Measurements from ENCODE around the gene ATAD3A.
"Not testable (repeated sequence)": the region's sequence is repeated elsewhere in the genome, so short reads cannot be mapped to it uniquely, and the experiment has no call there.

Gene ATAD3A

GRCh38 chr1:1553821-1554494 is 42.0 kb downstream of the ATAD3A start:
- no peak for DNase-seq (ENCODE audit: low read depth in 2 of 2, low spot score in 1 of 2)

- no peak for DNase-seq (ENCODE audit: low read depth in 2 of 2, low spot score in 1 of 2)
Measured at GRCh38 chr1:1554550-1554925, 42.6 kb downstream of the ATAD3A start.

GRCh38 chr1:1554926-1555915 is 43.3 kb downstream of the ATAD3A start:
- no peak for DNase-seq (ENCODE audit: low read depth in 2 of 2, low spot score in 1 of 2)

GRCh38 chr1:1556505-1556904 is 44.5 kb downstream of the ATAD3A start:
- DNase-seq (ENCODE audit: low read depth in 2 of 2, low spot score in 1 of 2): no peak

- DNase-seq (ENCODE audit: low read depth in 2 of 2, low spot score in 1 of 2): not testable (repeated sequence)
Measured at GRCh38 chr1:1556961-1557360, 45.0 kb downstream of the ATAD3A start.

- DNase-seq (ENCODE audit: low read depth in 2 of 2, low spot score in 1 of 2): not testable (repeated sequence)
Measured at GRCh38 chr1:1557688-1558087, 45.7 kb downstream of the ATAD3A start.

- DNase-seq (ENCODE audit: low read depth in 2 of 2, low spot score in 1 of 2): no peak
Measured at GRCh38 chr1:1558591-1558990, 46.6 kb downstream of the ATAD3A start.

- no peak for DNase-seq (ENCODE audit: low read depth in 2 of 2, low spot score in 1 of 2)
Measured at GRCh38 chr1:1559066-1559465, 47.1 kb downstream of the ATAD3A start.

GRCh38 chr1:1560178-1560577 is 48.2 kb downstream of the ATAD3A start:
- no peak for DNase-seq (ENCODE audit: low read depth in 2 of 2, low spot score in 1 of 2)

GRCh38 chr1:1561801-1562470 is 50.0 kb downstream of the ATAD3A start:
- DNase-seq (ENCODE audit: low read depth in 2 of 2, low spot score in 1 of 2): no peak

- DNase-seq (ENCODE audit: low read depth in 2 of 2, low spot score in 1 of 2): no peak
Measured at GRCh38 chr1:1562556-1563195, 50.7 kb downstream of the ATAD3A start.

- DNase-seq (ENCODE audit: low read depth in 2 of 2, low spot score in 1 of 2): no peak
Measured at GRCh38 chr1:1563688-1564087, 51.7 kb downstream of the ATAD3A start.

GRCh38 chr1:1564268-1564667 is 52.3 kb downstream of the ATAD3A start:
- DNase-seq (ENCODE audit: low read depth in 2 of 2, low spot score in 1 of 2): no peak

GRCh38 chr1:1565340-1565739 is 53.4 kb downstream of the ATAD3A start:
- no peak for DNase-seq (ENCODE audit: low read depth in 2 of 2, low spot score in 1 of 2)

GRCh38 chr1:1567152-1567875 is 55.4 kb downstream of the ATAD3A start:
- no peak for DNase-seq (ENCODE audit: low read depth in 2 of 2, low spot score in 1 of 2)

GRCh38 chr1:1567891-1568291 is 55.9 kb downstream of the ATAD3A start:
- no peak for DNase-seq (ENCODE audit: low read depth in 2 of 2, low spot score in 1 of 2)

- DNase-seq (ENCODE audit: low read depth in 2 of 2, low spot score in 1 of 2): no peak
Measured at GRCh38 chr1:1569341-1569740, 57.4 kb downstream of the ATAD3A start.

- peak; percentile 28 to 44 for DNase-seq (ENCODE audit: low read depth in 2 of 2, low spot score in 1 of 2)
Measured at GRCh38 chr1:1573843-1574720, 62.1 kb downstream of the ATAD3A start.

- peak; percentile 84 to 87 for DNase-seq (ENCODE audit: low read depth in 2 of 2, low spot score in 1 of 2)
Measured at GRCh38 chr1:1574721-1575537, 63.0 kb downstream of the ATAD3A start, which contains the start of gene SSU72. TSS of gene SSU72 (minus strand) at chr1:1574863. CDS start at chr1:1574557, 306 bp downstream.

Data from stimulated activated CD8-positive, alpha-beta memory T cell treated with anti-CD3 and anti-CD28 coated beads, Interleukin-4, amount 100 ng/mL, for 4 hours (primary cell).